Left lung (tissue), 10 donors: ENCODE data around the gene FANCC. TPM values are rescaled to one million over a fixed set of nuclear protein-coding genes. Genes with fewer than 3 reads are reported as not detected.

ENCODE experiments used
- ATAC-seq: fragments of 200-7000 bp; cut with Tn5 transposase; one replicate; pipeline ENCODE4 v1.9.1; 2020; ENCODE audit warnings: moderate library complexity
- DNase-seq, 4 donors: peaks; one replicate each; pipeline ENCODE4 v3.0.0-alpha.2; 2013 to 2020
- H3K27ac ChIP-seq, 2 donors: fragments of 200-600 bp; sonication (generic) in 1 of 2; one replicate each; pipeline versions ENCODE4 v1.5.0 to v1.8.0; 2020 to 2021
- H3K27me3 ChIP-seq, 2 donors: fragments of 200-600 bp; sonication (generic) in 1 of 2; one replicate each; pipeline versions ENCODE4 v1.5.0 to v1.8.0; 2020 to 2021
- H3K36me3 ChIP-seq, 2 donors: fragments of 200-600 bp; sonication (generic) in 1 of 2; one replicate each; pipeline versions ENCODE4 v1.5.0 to v1.8.0; 2020 to 2021
- H3K4me1 ChIP-seq, 2 donors: fragments of 200-600 bp; one replicate each; pipeline ENCODE4 v1.8.0; 2021
- H3K4me3 ChIP-seq, 2 donors: fragments of 200-600 bp; sonication (generic) in 1 of 2; one replicate each; pipeline versions ENCODE4 v1.5.0 to v1.8.0; 2020 to 2021; ENCODE audit warnings: mild to moderate bottlenecking in 1 of 2
- H3K9me3 ChIP-seq, 2 donors: fragments of 200-600 bp; sonication (generic) in 1 of 2; one replicate each; pipeline versions ENCODE4 v1.5.0 to v1.8.0; 2020 to 2021
- CTCF ChIP-seq, 2 donors: fragments of 200-600 bp; sonication (generic) in 1 of 2; IDR thresholded peaks; one replicate each; pipeline versions ENCODE4 v1.5.0 to v1.8.0; 2021; ENCODE audit warnings: antibody characterized with exemption in 2 of 2
- intact Hi-C, 2 donors: fragments of 100-400 bp; cut with DNase I; formaldehyde crosslinking; loops; one replicate each; pipeline versions ENCODE4 v1.11.2 to v1.14.2; 2022
- polyA plus RNA-seq, 6 donors: library from polyadenylated mRNA; unstranded; fragments of 120-200 nt; gene quantifications; one replicate each; pipeline ENCODE4 v1.2.1, GENCODE V29; 2013; ENCODE audit not compliant: insufficient read length in 6 of 6
- total RNA-seq, 2 donors: library from RNA; stranded (reverse); fragmentation: NEBNext Ultra II Directional; extraction: Animal tissue kit (Norgen Biotek cat#: 25700); gene quantifications; one replicate each; pipeline ENCODE4 v1.2.1, GENCODE V29; 2021
- donor health status: DM: no; HTN: yes; CAD: no.
- donor health status: DM: no; HTN: no; CAD: no.

The FANCC gene
- total and polyA plus RNA-seq, 8 donors = 11.5 to 27.4 (median 25.7) TPM

DNA sequence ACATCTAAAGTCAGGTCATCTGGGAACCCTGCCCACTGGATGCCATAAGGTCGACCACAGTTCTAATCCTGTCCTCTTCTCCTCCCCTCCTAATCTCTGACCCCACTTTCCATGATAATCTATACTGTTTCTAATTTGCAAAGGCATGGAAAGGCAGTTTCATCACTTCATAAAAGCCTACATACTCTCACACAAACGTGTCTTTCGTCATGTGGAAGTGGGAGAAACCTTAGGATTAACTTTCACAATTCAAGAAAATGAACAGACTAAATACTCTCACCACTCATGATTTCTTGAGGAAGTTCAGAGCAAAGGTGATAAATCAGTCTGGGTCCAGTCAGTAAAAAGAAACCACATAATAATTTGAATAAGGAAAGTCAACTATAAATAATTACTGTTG is 5.5 kb downstream of the FANCC start:
- intact Hi-C loops = loop anchor here in 1 of 2 donors (10.0 kb wide), 1 partner anchor 193 kb away; no protein-coding TSS in a partner anchor
- ATAC-seq (no peak), DNase-seq (no peak)
- Histone ChIP-seq H3K4me1 (peaks cover 0 to 13% of the 10 kb centered on the region in 2 donors), H3K27me3 (no peaks in the 10 kb centered on the region), H3K36me3 (no peaks in the 10 kb centered on the region), H3K4me3 (no peak overlapping the region), H3K27ac (no peak overlapping the region), H3K9me3 (no peaks in the 10 kb centered on the region)
- TF ChIP-seq CTCF (IDR thresholded peaks at IDR 0.05) = no peak

DNA sequence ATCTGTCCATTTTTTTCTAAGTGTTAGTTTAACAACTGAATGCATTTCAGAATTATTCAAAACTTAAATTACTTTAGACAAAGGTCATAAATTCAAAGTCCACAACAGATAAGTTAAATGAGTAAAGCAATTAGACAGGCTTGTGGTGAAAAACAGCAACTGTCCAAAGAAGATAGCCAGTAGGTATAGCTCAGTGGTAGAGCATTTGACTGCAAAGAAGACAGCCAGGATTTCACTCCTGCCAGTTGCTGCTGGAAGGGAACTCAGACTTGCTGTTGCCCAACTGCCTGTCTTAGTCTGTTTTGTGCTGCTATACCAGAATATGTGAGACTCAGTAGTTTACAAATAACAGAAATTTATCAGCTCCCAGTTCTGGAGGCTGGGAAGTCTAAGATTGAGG is 10.0 kb downstream of the FANCC start:
- no peaks in the 10 kb centered on the region for H3K36me3 ChIP-seq
- no peaks in the 10 kb centered on the region for H3K9me3 ChIP-seq
- no peak overlapping the region for H3K27ac ChIP-seq
- H3K4me3 ChIP-seq = no peak overlapping the region
- no peak for ATAC-seq
- DNase-seq = no peak
- no peak for TF ChIP-seq CTCF (IDR thresholded peaks at IDR 0.05)
- intact Hi-C loops = no loop called here
- peaks cover 0 to 6% of the 10 kb centered on the region in 2 donors for H3K4me1 ChIP-seq
- H3K27me3 ChIP-seq = no peaks in the 10 kb centered on the region

- intact Hi-C loops = no loop called here
- H3K4me3 ChIP-seq = no peak overlapping the region
These were observed 10.7 kb downstream of the FANCC start for GRCh38 chr9:95306819-95307218.

DNA sequence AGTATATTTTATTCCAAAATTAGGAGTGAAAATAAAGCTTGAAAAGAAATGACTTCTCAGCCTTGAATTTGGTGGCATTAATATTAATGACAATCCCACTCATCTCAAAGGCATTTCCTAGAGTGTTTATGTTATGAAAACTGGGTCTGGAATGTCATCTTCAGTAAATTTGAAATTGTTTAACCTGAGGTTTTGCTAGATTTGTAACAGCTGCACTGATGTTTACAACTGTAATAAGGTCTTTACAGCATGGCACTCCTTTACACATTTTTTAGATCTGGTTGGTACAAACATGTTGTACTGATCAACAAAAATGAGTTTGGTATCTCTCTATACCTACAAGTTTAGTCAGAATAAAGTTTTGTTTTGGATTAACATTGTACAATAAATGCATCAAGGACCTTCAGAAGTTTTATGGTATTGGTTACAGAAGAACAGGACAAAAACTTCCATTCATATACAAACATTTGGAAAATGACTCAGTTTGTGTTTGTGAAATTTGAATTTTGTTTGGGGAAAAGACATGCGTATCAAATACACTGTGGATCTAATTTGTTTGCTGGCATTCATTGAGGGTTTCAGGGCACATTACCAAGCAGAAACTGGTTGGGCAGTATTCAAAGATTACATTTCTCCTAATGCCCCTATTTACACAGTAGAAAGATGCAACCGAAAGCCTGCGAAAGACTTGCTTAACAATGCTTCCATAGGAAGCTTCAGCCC is 11.6 kb downstream of the FANCC start:
- ATAC-seq = no peak
- DNase-seq = no peak
- no peaks in the 10 kb centered on the region for H3K36me3 ChIP-seq
- intact Hi-C loops = no loop called here
- H3K27me3 ChIP-seq = no peaks in the 10 kb centered on the region
- no peak for TF ChIP-seq CTCF (IDR thresholded peaks at IDR 0.05)
- H3K9me3 ChIP-seq = no peaks in the 10 kb centered on the region
- no peak overlapping the region for H3K27ac ChIP-seq
- H3K4me1 ChIP-seq = peaks cover 0 to 6% of the 10 kb centered on the region in 2 donors
- no peak overlapping the region for H3K4me3 ChIP-seq

More at GRCh38 chr9:95306819-95307218, 10.7 kb downstream of the FANCC start:
- H3K4me1 ChIP-seq = peaks cover 0 to 6% of the 10 kb centered on the region in 2 donors
- H3K9me3 ChIP-seq = no peaks in the 10 kb centered on the region
- H3K27ac ChIP-seq = no peak overlapping the region
- ATAC-seq = no peak
- TF ChIP-seq CTCF (IDR thresholded peaks at IDR 0.05) = no peak
- H3K36me3 ChIP-seq = no peaks in the 10 kb centered on the region
- DNase-seq = no peak
- no peaks in the 10 kb centered on the region for H3K27me3 ChIP-seq

- H3K4me1 ChIP-seq = peaks cover 0 to 6% of the 10 kb centered on the region in 2 donors
- DNase-seq (no peak), ATAC-seq (no peak)
- TF ChIP-seq CTCF (IDR thresholded peaks at IDR 0.05) = no peak
- H3K4me3 ChIP-seq = no peak overlapping the region
- no peaks in the 10 kb centered on the region for H3K9me3 ChIP-seq
- intact Hi-C loops = no loop called here
- no peaks in the 10 kb centered on the region for H3K27me3 ChIP-seq
- no peak overlapping the region for H3K27ac ChIP-seq
- no peaks in the 10 kb centered on the region for H3K36me3 ChIP-seq
These were observed 15.0 kb downstream of the FANCC start for GRCh38 chr9:95302479-95302878.
